Effector memory CD8-positive, alpha-beta T cell (primary cell): ENCODE results near the gene NFATC2.

ENCODE experiments used
- ATAC-seq: fragments of 150-1000 bp; cut with Tn5 transposase; replicated peaks from 2 replicates; pipeline ENCODE4 v1.10.0; 2021; ENCODE audit warnings: mild to moderate bottlenecking, moderate library complexity
- DNase-seq, 3 experiments: peaks; one replicate each; pipeline ENCODE4 v3.0.0; 2021
- H3K27ac Mint-ChIP-seq, 2 donors: one replicate each; pipeline ENCODE4 v1.8.0; 2022; ENCODE audit warnings: mild to moderate bottlenecking in 2 of 2, mixed read lengths in 2 of 2, moderate library complexity in 2 of 2
- H3K27me3 Mint-ChIP-seq, 2 donors: one replicate each; pipeline ENCODE4 v1.8.0; 2022; ENCODE audit warnings: mixed read lengths in 2 of 2
- H3K36me3 Mint-ChIP-seq: one replicate; pipeline ENCODE4 v1.8.0; 2022; ENCODE audit warnings: mild to moderate bottlenecking, moderate library complexity, mixed read lengths; ENCODE audit not compliant: insufficient read depth
- H3K4me1 Mint-ChIP-seq, 2 donors: one replicate each; pipeline ENCODE4 v1.8.0; 2022; ENCODE audit warnings: low read depth in 2 of 2, mixed read lengths in 2 of 2
- H3K4me3 Mint-ChIP-seq, 2 donors: one replicate each; pipeline ENCODE4 v1.8.0; 2022; ENCODE audit warnings: mild to moderate bottlenecking in 2 of 2, mixed read lengths in 2 of 2, moderate library complexity in 2 of 2
- H3K9me3 Mint-ChIP-seq, 2 donors: one replicate each; pipeline ENCODE4 v1.8.0; 2022; ENCODE audit warnings: mixed read lengths in 2 of 2

The NFATC2 gene

DNA sequence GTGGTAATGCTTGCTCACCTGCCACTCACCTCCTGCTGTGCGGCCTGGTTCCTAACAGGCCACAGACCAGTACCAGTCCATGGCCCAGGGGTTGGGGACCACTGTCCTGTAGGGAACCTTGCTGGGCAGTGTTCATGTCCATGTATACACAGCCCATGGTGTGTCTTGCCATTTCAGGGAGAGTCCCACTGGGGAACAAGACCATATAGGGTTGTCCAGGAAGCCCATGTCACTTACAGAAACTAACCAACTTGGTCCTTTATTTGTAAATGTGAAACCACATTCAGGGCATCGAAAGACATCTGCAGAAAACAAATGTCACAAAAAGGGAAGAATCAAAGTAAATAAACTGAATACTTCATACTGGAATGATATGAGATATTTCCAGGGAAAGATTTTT is 179.1 kb downstream of the NFATC2 start:
- peaks cover 0 to 8% of the 10 kb centered on the region in 2 donors for H3K27me3 Mint-ChIP-seq
- no peaks in the 10 kb centered on the region for H3K9me3 Mint-ChIP-seq
- no peak overlapping the region for H3K27ac Mint-ChIP-seq
- DNase-seq = no peak
- peaks cover 0 to 3% of the 10 kb centered on the region in 2 donors for H3K4me1 Mint-ChIP-seq
- peaks cover 8% of the 10 kb centered on the region for H3K36me3 Mint-ChIP-seq
- no peak overlapping the region for H3K4me3 Mint-ChIP-seq
- no peak for ATAC-seq

DNA sequence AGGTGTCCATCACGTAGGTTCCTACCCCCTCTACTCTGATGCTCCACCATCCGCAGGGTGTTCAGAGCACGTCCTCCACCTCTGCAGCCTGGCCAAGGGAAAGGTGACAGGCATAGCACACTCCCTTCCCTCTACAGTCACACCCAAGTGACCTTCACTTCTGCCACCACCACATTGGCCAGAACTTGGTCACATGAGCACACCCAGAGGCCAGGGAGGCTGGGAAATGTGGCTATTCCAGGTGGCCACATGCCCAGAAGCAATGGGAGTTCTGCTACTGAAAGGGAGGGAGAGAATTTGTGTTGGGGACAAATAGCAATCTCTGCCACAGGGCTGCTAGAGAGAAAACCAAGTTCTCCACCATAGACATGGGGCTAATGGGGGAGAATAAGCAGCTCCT is 180.3 kb downstream of the NFATC2 start:
- H3K27me3 Mint-ChIP-seq = peaks cover 0 to 8% of the 10 kb centered on the region in 2 donors
- H3K4me3 Mint-ChIP-seq = no peak overlapping the region
- no peak for ATAC-seq
- H3K4me1 Mint-ChIP-seq = peaks cover 0 to 6% of the 10 kb centered on the region in 2 donors
- no peaks in the 10 kb centered on the region for H3K9me3 Mint-ChIP-seq
- H3K36me3 Mint-ChIP-seq = peaks cover 8% of the 10 kb centered on the region
- no peak for DNase-seq
- no peak overlapping the region for H3K27ac Mint-ChIP-seq

DNA sequence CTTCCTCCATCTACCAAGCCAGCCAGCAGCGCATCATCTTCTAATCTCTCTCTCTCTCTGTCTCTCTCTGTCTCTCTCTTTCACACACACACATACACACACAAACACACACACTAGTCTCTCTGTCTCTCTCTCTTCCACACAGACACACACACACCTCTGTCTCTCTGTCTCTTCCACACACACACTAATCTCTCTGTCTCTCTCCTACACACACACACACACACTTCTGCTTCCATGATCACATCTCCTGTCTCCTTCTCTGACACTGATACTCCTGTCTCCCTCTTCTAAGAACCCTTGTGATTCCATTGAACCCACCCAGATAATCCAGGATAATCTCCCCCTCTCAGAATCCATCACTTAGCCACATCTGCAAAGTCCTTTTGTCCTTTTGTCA is 181.3 kb downstream of the NFATC2 start:
- no peaks in the 10 kb centered on the region for H3K27me3 Mint-ChIP-seq

DNA sequence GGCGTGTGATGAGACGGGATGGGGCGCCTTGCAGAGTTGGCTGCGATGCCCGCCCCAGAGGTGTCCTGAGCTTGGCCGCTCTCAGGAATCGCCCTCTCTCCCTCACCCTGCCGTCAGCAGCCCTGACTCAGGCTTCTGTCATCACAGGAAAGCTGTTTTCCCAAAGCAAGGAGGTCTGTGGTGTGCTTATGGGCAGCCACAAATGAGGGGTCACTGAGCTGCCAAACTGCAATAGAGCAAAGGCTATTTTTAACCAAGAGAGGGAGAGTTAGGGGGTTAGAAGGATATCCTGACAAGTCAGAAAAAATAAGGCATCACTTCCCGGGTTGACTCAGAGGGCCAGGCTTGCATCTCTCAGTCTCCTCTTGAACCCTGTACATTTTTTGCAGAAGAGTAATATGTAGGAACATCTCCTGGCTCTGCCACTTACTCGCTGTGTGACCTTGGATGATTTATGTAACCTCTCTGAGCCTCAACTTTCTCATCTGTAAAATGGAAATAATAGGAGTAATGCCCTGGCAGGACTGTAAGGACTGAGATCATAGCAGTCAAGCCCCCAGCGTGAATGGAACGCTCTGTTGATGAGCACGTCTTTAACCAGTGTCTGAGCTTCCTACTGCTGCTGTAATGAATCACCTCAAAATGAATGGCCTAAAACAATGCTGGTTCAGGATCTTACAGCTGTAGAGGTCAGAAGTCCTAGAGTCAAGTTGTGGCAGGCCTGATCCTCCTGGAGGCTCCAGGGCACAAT is 181.9 kb downstream of the NFATC2 start:
- H3K27ac Mint-ChIP-seq = no peak overlapping the region
- no peaks in the 10 kb centered on the region for H3K27me3 Mint-ChIP-seq
- H3K36me3 Mint-ChIP-seq = peaks cover 4% of the 10 kb centered on the region
- DNase-seq (no peak), ATAC-seq (no peak)
- no peak overlapping the region for H3K4me3 Mint-ChIP-seq
- peaks cover 0 to 7% of the 10 kb centered on the region in 2 donors for H3K4me1 Mint-ChIP-seq
- H3K9me3 Mint-ChIP-seq = no peaks in the 10 kb centered on the region

More for the DNA sequence above, 181.3 kb downstream of the NFATC2 start:
- no peak for DNase-seq
- Mint-ChIP-seq H3K27ac (no peak overlapping the region), H3K36me3 (peaks cover 4% of the 10 kb centered on the region), H3K4me1 (peaks cover 0 to 7% of the 10 kb centered on the region in 2 donors), H3K4me3 (no peak overlapping the region), H3K9me3 (no peaks in the 10 kb centered on the region)
- no peak for ATAC-seq

DNA sequence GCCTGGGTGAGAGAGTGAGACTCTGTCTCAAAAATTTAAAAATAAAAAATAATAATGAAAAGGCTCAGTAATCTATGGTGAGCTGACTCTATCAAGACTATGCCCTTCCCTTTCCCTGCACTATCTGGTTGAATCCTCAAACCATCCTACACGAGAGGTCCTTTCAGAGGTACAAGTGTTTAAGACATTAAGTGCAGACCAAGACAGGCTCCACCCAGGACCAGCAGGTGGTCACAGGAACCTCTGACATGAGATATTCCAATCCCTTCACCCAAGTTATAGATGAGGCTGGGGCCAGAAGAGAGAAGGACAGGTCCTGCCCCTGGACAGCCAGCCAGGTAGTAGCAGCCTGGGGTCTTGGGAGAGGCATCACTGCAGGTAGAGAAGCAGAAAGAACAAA is 182.6 kb downstream of the NFATC2 start:
- no peak overlapping the region for H3K27ac Mint-ChIP-seq
- no peak for ATAC-seq
- H3K4me1 Mint-ChIP-seq = peaks cover 3 to 7% of the 10 kb centered on the region in 2 donors
- H3K27me3 Mint-ChIP-seq = no peaks in the 10 kb centered on the region
- H3K36me3 Mint-ChIP-seq = peaks cover 4% of the 10 kb centered on the region
- H3K4me3 Mint-ChIP-seq = no peak overlapping the region
- no peak for DNase-seq
- H3K9me3 Mint-ChIP-seq = no peaks in the 10 kb centered on the region

DNA sequence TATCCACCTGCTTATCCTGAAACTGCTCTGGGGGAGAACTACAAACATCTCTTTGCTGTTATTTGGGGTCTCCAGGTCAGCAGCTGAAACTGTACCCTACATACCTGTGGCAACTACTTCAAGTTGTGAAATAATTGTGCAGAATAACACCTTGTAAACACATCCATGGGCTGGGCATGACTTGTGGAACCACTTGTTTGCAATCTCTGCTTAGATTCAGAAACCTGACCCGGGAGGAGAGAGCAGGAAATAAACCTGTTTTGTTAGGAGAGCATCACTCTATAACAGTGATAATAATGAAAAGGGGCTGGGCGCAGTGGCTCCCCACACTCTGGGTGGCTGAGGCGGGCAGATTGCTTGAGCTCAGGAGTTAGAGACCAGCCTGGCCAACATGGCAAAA is 183.1 kb downstream of the NFATC2 start:
- Mint-ChIP-seq H3K9me3 (no peaks in the 10 kb centered on the region), H3K4me1 (peaks cover 7 to 11% of the 10 kb centered on the region in 2 donors), H3K4me3 (no peak overlapping the region), H3K36me3 (peaks cover 4% of the 10 kb centered on the region), H3K27me3 (no peaks in the 10 kb centered on the region), H3K27ac (no peak overlapping the region)
- DNase-seq = no peak
- ATAC-seq = no peak

DNA sequence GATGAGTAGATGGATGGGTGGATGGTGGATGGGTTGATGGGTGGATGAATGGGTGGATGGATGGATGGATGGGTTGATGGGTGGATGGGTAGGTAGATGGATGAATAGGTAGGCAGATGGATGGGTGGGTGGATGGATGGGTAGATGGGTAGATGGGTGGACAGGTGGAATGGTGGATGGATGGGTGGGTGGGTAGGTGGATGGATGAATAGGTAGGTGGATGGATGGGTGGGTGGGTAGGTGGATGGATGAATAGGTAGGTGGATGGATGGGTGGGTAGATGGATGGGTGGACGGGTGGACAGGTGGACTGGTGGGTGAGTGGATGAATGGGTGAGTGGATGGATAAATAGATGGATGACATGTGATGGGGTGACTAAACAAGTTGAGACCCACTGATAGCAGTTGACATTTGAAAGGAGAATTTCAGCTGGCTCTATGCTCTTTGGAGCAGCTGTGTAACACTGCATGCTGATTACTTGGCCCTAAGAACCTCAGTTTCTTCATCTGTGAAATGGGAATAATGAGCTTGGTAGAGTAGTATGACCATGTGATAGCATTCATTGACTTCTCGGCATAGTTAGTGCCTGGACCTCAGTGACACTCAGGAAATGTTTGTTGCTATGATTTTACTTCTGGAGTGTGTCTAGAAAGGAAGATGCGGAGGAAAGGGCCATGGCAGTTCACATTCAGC is 184.3 kb downstream of the NFATC2 start:
- Mint-ChIP-seq H3K27me3 (no peaks in the 10 kb centered on the region), H3K36me3 (peaks cover 4% of the 10 kb centered on the region), H3K4me3 (no peak overlapping the region), H3K9me3 (no peaks in the 10 kb centered on the region), H3K4me1 (peaks cover 7 to 11% of the 10 kb centered on the region in 2 donors), H3K27ac (no peak overlapping the region)
- no peak for DNase-seq
- no peak for ATAC-seq

DNA sequence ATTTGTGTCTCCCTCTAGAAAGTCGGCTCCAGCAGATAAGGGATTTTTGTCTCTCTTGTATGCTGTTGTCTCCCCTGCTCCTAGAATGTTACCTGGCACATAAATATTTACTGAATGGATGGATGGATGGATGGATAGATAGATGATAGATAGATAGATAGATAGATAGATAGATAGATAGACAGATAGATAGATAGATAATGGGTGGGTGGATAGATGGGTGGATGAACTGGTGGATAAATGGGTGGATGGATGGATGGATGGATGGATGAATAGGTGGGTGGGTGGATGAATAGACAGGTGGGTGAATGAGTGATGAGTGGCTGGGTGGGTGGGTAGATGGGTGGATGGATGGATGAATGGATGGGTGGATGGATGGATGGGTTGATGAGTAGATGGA is 185.0 kb downstream of the NFATC2 start:
- Mint-ChIP-seq H3K4me1 (peaks cover 7 to 11% of the 10 kb centered on the region in 2 donors), H3K4me3 (no peak overlapping the region), H3K27ac (no peak overlapping the region), H3K36me3 (peaks cover 4% of the 10 kb centered on the region), H3K9me3 (no peaks in the 10 kb centered on the region), H3K27me3 (no peaks in the 10 kb centered on the region)
- DNase-seq (no peak), ATAC-seq (no peak)

DNA sequence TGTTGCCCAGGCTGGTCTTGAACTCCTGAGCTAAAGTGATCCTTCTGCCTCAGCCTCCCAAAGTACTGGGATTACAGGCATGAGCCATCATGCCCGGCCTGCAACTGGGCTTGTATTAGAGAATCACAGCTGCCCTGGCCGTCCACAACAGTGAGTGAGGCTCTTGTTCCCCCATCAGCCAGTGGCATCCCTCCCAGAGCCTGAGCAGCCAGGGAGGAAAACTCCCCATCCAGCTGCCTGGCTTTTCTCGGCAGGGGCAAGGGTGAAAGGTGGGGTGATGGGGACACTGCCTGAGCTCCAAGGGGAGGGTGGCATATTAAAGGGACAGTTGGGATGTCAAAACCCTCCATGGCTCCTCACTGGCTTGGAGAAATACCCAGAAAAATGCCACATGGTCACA is 185.6 kb downstream of the NFATC2 start:
- Mint-ChIP-seq H3K4me1 (peaks cover 7 to 11% of the 10 kb centered on the region in 2 donors), H3K27me3 (no peaks in the 10 kb centered on the region), H3K36me3 (peaks cover 4% of the 10 kb centered on the region), H3K4me3 (no peak overlapping the region), H3K9me3 (no peaks in the 10 kb centered on the region), H3K27ac (no peak overlapping the region)
- ATAC-seq (no peak), DNase-seq (no peak)

DNA sequence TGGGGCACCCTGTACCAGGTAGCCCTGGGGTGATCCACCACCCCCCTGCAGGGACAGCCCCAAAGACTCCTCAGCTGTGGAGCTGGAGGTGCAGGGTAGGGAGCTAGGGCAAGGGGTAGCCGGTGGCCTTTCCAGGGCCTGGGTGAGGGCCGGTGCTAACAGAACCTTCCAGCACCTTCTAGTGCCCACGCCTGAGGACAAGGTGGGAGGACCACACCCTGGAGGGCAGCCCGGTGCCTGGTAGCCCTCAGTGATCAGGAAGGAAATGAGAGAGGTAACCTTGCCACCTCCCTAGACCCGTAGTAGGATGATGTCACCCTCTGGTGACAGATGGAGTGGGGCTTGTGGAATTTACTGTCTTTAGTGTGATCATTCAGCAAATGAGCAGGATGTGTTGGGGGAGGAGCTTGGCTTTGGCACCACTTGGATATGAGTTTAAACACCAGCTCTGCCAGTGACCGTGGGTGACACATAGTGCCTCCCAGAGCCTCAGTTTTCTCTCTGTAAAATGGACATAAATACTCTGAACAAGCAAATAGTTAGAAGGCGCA is 187.7 kb downstream of the NFATC2 start:
- DNase-seq (no peak), ATAC-seq (no peak)
- no peaks in the 10 kb centered on the region for H3K27me3 Mint-ChIP-seq
- H3K36me3 Mint-ChIP-seq = peaks cover 4% of the 10 kb centered on the region
- H3K9me3 Mint-ChIP-seq = no peaks in the 10 kb centered on the region
- no peak overlapping the region for H3K4me3 Mint-ChIP-seq
- no peak overlapping the region for H3K27ac Mint-ChIP-seq
- H3K4me1 Mint-ChIP-seq = peaks cover 7 to 11% of the 10 kb centered on the region in 2 donors

DNA sequence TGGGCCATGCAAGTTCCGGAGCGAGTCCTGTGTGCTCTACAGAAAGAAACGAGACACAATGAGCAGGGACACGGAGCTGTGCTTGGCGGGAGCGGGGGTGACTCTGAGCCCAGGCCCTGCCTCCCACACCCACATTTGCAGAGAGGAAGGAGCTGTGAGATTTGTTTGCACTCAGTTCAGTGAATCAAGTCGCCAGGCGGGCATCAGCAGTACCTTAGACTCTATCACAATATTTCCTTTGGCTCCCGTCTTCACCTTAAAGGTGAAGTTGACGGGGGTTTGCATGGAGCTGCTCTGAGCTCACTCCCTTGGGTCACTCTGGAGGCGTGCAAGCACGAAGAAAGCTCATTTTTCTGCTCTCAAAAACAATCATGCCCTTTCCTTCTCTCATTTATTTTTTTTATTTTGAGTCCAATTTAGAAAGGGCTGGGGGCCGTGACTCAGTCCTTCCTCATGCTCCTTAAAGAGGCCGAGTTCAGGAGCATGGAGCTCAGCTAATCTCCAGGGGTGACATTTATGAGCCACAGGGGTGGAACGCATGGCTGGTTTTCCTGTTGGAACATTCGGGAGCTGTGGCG is 188.2 kb downstream of the NFATC2 start:
- H3K9me3 Mint-ChIP-seq = no peaks in the 10 kb centered on the region
- peaks cover 4% of the 10 kb centered on the region for H3K36me3 Mint-ChIP-seq
- DNase-seq = no peak
- H3K4me1 Mint-ChIP-seq = peaks cover 7 to 11% of the 10 kb centered on the region in 2 donors
- no peak for ATAC-seq
- H3K27ac Mint-ChIP-seq = no peak overlapping the region
- H3K27me3 Mint-ChIP-seq = no peaks in the 10 kb centered on the region
- no peak overlapping the region for H3K4me3 Mint-ChIP-seq

DNA sequence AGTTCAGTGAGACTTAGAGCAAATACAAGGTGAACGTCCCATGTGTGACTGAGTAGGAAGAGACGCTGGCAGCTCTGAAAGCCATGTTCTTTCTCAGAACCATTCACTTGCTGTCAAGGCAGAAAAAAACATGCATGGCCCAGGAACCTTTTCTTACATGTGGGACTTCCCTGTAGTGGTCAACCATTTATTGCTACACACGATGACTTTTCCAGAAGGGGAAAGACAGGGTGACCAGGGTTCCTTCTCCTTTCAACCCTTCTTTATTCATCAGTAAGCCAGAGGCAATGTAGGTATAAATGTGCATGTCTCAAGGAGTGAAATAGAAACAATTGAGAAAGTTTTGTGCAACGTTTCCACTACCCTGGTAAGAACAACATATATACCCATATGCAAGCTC is 189.0 kb downstream of the NFATC2 start:
- H3K4me3 Mint-ChIP-seq = no peak overlapping the region
- H3K27ac Mint-ChIP-seq = no peak overlapping the region
- DNase-seq = no peak
- H3K27me3 Mint-ChIP-seq = no peaks in the 10 kb centered on the region
- H3K9me3 Mint-ChIP-seq = no peaks in the 10 kb centered on the region
- H3K36me3 Mint-ChIP-seq = peaks cover 4% of the 10 kb centered on the region
- H3K4me1 Mint-ChIP-seq = peaks cover 7 to 8% of the 10 kb centered on the region in 2 donors
- no peak for ATAC-seq

DNA sequence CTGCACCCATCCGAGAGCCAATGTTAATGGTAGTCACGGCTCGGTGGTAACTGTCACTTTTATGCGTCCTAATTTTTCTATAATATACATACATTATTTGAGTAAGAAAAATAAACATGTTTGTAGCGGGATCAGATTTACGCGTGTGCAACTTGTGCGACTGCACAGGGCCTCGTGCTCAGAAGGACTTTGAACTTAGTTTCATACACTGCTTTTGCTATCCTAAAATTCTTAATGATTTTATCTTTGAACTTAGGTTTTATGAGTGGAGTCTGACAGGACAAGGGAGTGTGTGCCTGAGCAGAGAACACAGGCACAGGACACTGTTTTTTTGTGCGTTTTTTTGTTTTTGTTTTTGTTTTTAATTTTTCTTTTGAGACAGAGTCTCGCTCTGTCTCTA is 189.7 kb downstream of the NFATC2 start:
- Mint-ChIP-seq H3K27ac (no peak overlapping the region), H3K27me3 (no peaks in the 10 kb centered on the region), H3K36me3 (no peaks in the 10 kb centered on the region), H3K9me3 (no peaks in the 10 kb centered on the region), H3K4me1 (peaks cover 7 to 8% of the 10 kb centered on the region in 2 donors), H3K4me3 (no peak overlapping the region)
- DNase-seq (no peak), ATAC-seq (no peak)
